A549 (cell line): ENCODE data around the gene SCRT2. TPM values are rescaled to one million over a fixed set of nuclear protein-coding genes. Genes with fewer than 3 reads are reported as not detected.

Experiments
- ATAC-seq, 2 experiments: fragments of 200-7000 bp in 1 of 2; fragments of >200 bp in 1 of 2; cut with Nextera tagmentation in 1 of 2; cut with Tn5 transposase in 1 of 2; 3 replicates each; pipeline versions ENCODE4 v1.8.0 to v1.9.1; 2018 to 2020; ENCODE audit warnings: mild to moderate bottlenecking in 1 of 2, moderate library complexity in 1 of 2
- CTCF ChIA-PET: fragments of 300-600 bp; sonication (Branson Sonifier 250); formaldehyde crosslinking; extraction: SDS; loops from one replicate; lab custom pipeline; 2021; ENCODE audit warnings: antibody characterized with exemption, inconsistent platforms; lab: Yijun Ruan, JAX
- POLR2A ChIA-PET: fragments of 350-600 bp; formaldehyde crosslinking; extraction: SDS; loops from one replicate; lab custom pipeline; 2021; ENCODE audit warnings: antibody characterized with exemption, inconsistent platforms; lab: Yijun Ruan, JAX
- DNase-seq, 2 experiments: peaks; one replicate each; pipeline versions ENCODE4 v3.0.0 to v3.0.0-alpha.2; 2011 to 2016; ENCODE audit warnings: low read depth in 1 of 2, low spot score in 1 of 2
- FAIRE-seq: peaks from 2 replicates; lab custom pipeline; 2011; peaks lifted over from hg19 to GRCh38; lab: Jason Lieb, UNC
- H3K27ac ChIP-seq, 2 experiments: fragments of >200 bp; sonication (Bioruptor Twin); formaldehyde crosslinking; 3 replicates each; pipeline ENCODE4 v1.5.1; 2016 to 2017
- H3K4me1 ChIP-seq: fragments of >200 bp; sonication (Bioruptor Twin); formaldehyde crosslinking; 3 replicates; pipeline ENCODE4 v1.6.1; 2016
- H3K4me2 ChIP-seq: fragments of >200 bp; sonication (Bioruptor Twin); formaldehyde crosslinking; 3 replicates; pipeline ENCODE4 v1.6.1; 2016
- H3K4me3 ChIP-seq: fragments of >200 bp; sonication (Bioruptor Twin); formaldehyde crosslinking; 3 replicates; pipeline ENCODE4 v1.5.1; 2016
- H3K9me3 ChIP-seq: fragments of >200 bp; sonication (Bioruptor Twin); formaldehyde crosslinking; 3 replicates; pipeline ENCODE4 v1.6.1; 2016
- EHF ChIP-seq: fragments of 250-450 bp; sonication (Bioruptor Pico); IDR thresholded peaks from 2 replicates; pipeline ENCODE4 v1.5.0; 2020; ENCODE audit warnings: mild to moderate bottlenecking
- FOSL2 ChIP-seq, 2 experiments: fragments of 450-650 bp in 1 of 2; fragments of >200 bp in 1 of 2; sonication (Bioruptor Twin) in 1 of 2; formaldehyde crosslinking; IDR thresholded peaks; 2 replicates each; pipeline versions ENCODE4 v1.5.0 to v1.6.1; 2016 to 2020; ENCODE audit warnings: mild to moderate bottlenecking in 1 of 2, moderate library complexity in 1 of 2
- FOXS1 ChIP-seq: fragments of 250-450 bp; sonication (Bioruptor Pico); IDR thresholded peaks from 2 replicates; pipeline ENCODE4 v1.5.0; 2020; ENCODE audit warnings: mild to moderate bottlenecking, moderate library complexity
- HDAC2 ChIP-seq: fragments of 200-600 bp; sonication (generic); IDR thresholded peaks from 2 replicates; pipeline ENCODE4 v1.6.1; 2016
- HMGXB4 ChIP-seq: fragments of 250-450 bp; sonication (Bioruptor Pico); IDR thresholded peaks from 2 replicates; pipeline ENCODE4 v1.5.0; 2021; ENCODE audit warnings: mild to moderate bottlenecking, moderate library complexity, borderline replicate concordance
- MAFK ChIP-seq: fragments of 450-650 bp; IDR thresholded peaks from 2 replicates; pipeline ENCODE4 v1.6.1; 2014; ENCODE audit not compliant: partially characterized antibody
- MYC ChIP-seq: IDR thresholded peaks from 2 replicates; pipeline ENCODE4 v1.6.1; 2012; ENCODE audit warnings: mild to moderate bottlenecking, inconsistent platforms, low read length, improper control_type of control experiment, borderline replicate concordance
- NFE2L2 ChIP-seq: fragments of 150-350 bp; conservative IDR thresholded peaks from 2 replicates; pipeline ENCODE4 v1.6.1; 2014; ENCODE audit warnings: low read length
- NPAS2 ChIP-seq: fragments of 250-450 bp; sonication (Bioruptor Pico); IDR thresholded peaks from 2 replicates; pipeline ENCODE4 v1.8.0; 2022; ENCODE audit warnings: mild to moderate bottlenecking, moderate library complexity, borderline replicate concordance
- PBX3 ChIP-seq: IDR thresholded peaks from 2 replicates; pipeline ENCODE4 v1.6.1; 2012
- PHF8 ChIP-seq: fragments of 200-600 bp; sonication (generic); IDR thresholded peaks from 2 replicates; pipeline ENCODE4 v1.6.1; 2016; ENCODE audit warnings: low read depth, mild to moderate bottlenecking, antibody characterized with exemption, moderate library complexity, borderline replicate concordance
- POLR2A ChIP-seq: IDR thresholded peaks from 2 replicates; pipeline ENCODE4 v1.6.1; 2012; ENCODE audit warnings: mild to moderate bottlenecking, low read length
- RARB ChIP-seq: fragments of 250-450 bp; sonication (Bioruptor Pico); IDR thresholded peaks from 2 replicates; pipeline ENCODE4 v1.8.0; 2021; ENCODE audit warnings: mild to moderate bottlenecking, moderate library complexity
- REST ChIP-seq: fragments of 200-600 bp; sonication (generic); IDR thresholded peaks from 2 replicates; pipeline ENCODE4 v1.6.1; 2016; ENCODE audit warnings: antibody characterized with exemption, mild to moderate bottlenecking, moderate library complexity
- RFX5 ChIP-seq: fragments of 450-650 bp; IDR thresholded peaks from 2 replicates; pipeline ENCODE4 v1.7.1; 2014; ENCODE audit warnings: antibody characterized with exemption, mild to moderate bottlenecking, moderate library complexity
- ZNF302 ChIP-seq: fragments of 250-450 bp; sonication (Bioruptor Pico); IDR thresholded peaks from 2 replicates; pipeline ENCODE4 v1.9.0; 2021; ENCODE audit warnings: inconsistent platforms, mild to moderate bottlenecking, moderate library complexity
- ZSCAN20 ChIP-seq: fragments of 250-450 bp; sonication (Bioruptor Pico); IDR thresholded peaks from 2 replicates; pipeline ENCODE4 v1.8.0; 2022; ENCODE audit warnings: mild to moderate bottlenecking, moderate library complexity
- WGBS: methylation state at CpG from one replicate; pipeline ENCODE4 v1.1.6; 2017; ENCODE audit errors: missing lambda C conversion rate; 5-methylcytosine and 5-hydroxymethylcytosine counted together
- polyA plus RNA-seq, 4 experiments: library from polyadenylated mRNA; depleted of rRNA in 3 of 4; stranded (reverse); fragments of >200 nt; fragmentation: RNase III in 1 of 4; extraction: RNeasy Plus Mini Kit Qiagen cat#74134 plus additional on column Dnase treatment in 1 of 4; gene quantifications; 2 replicates in 3 of 4; 3 replicates in 1 of 4; pipeline ENCODE4 v1.2.3, GENCODE V29; 2011 to 2017

The SCRT2 gene
- polyA plus RNA-seq, 2 of the 4 experiments (the other 2 are of a cell fraction): not detected

- POLR2A ChIA-PET: no interaction called here
- ATAC-seq (no peak), FAIRE-seq (no peak), DNase-seq (no peak)
- Histone ChIP-seq H3K9me3 (peaks cover 24% of the 10 kb centered on the region), H3K4me1 (no peaks in the 10 kb centered on the region), H3K4me2 (no peak overlapping the region), H3K4me3 (no peak overlapping the region), H3K27ac (no peak overlapping the region)
- TF ChIP-seq RFX5: no peak
- no peak for TF ChIP-seq POLR2A
- TF ChIP-seq MYC: no peak
- no peak for TF ChIP-seq EHF (CRISPR knock-in tag)
- TF ChIP-seq HMGXB4 (CRISPR knock-in tag): no peak
- no peak for TF ChIP-seq NPAS2
- TF ChIP-seq FOXS1: no peak
- TF ChIP-seq ZSCAN20 (CRISPR knock-in tag): no peak
- no peak for TF ChIP-seq NFE2L2
- TF ChIP-seq PBX3: no peak
- TF ChIP-seq HDAC2: no peak
- TF ChIP-seq RARB (CRISPR knock-in tag): no peak
- no peak for TF ChIP-seq PHF8
- TF ChIP-seq REST: no peak
- CTCF ChIA-PET: interaction anchor here (0.7 to 2.0 kb wide), 6 partner anchors 10 to 156 kb away, joined by 3 to 9 read pairs (median 6); no protein-coding TSS in a partner anchor
- WGBS: 79% methylated on average over 7 of the region's 7 CpGs
These were observed 41.7 kb upstream of the SCRT2 start for GRCh38 chr20:717271-717670.

GRCh38 chr20:714453-714852, 38.9 kb upstream of the SCRT2 start:
- H3K27ac ChIP-seq: no peak overlapping the region
- ATAC-seq (no peak), FAIRE-seq (no peak), DNase-seq (no peak)
- ChIA-PET POLR2A (no interaction called here), CTCF (interaction anchor here (2.0 kb wide), 1 partner anchor 25 kb away, joined by 10 read pairs; no protein-coding TSS in a partner anchor)
- TF ChIP-seq MAFK (peak; percentile 89), EHF (CRISPR knock-in tag) (no peak)
- no peak overlapping the region for H3K4me3 ChIP-seq
- 31% methylated on average over 2 of the region's 2 CpGs for WGBS
- no peak overlapping the region for H3K4me2 ChIP-seq
- peaks cover 25% of the 10 kb centered on the region for H3K9me3 ChIP-seq
- H3K4me1 ChIP-seq: no peaks in the 10 kb centered on the region

GRCh38 chr20:711576-711975, 36.0 kb upstream of the SCRT2 start:
- ATAC-seq: peak in 1 of 2 experiments; percentile 48; a peak in 3 of 6 replicates
- ChIA-PET POLR2A (no interaction called here), CTCF (interaction anchor here (0.7 to 1.4 kb wide), 6 partner anchors 17 to 245 kb away, joined by 3 to 4 read pairs (median 3); no protein-coding TSS in a partner anchor)

More at GRCh38 chr20:711576-711975, 36.0 kb upstream of the SCRT2 start:
- peaks cover 34% of the 10 kb centered on the region for H3K9me3 ChIP-seq
- no peak overlapping the region for H3K27ac ChIP-seq
- 21% methylated on average over 2 of the region's 2 CpGs for WGBS
- no peak overlapping the region for H3K4me2 ChIP-seq
- no peaks in the 10 kb centered on the region for H3K4me1 ChIP-seq
- H3K4me3 ChIP-seq: no peak overlapping the region
- no peak for FAIRE-seq
- DNase-seq: no peak
- no peak for TF ChIP-seq POLR2A
- no peak for TF ChIP-seq ZNF302
- no peak for TF ChIP-seq FOXS1
- TF ChIP-seq FOSL2 (IDR thresholded peaks at IDR 0.05): no peak
- TF ChIP-seq FOSL2 (CRISPR knock-in tag; IDR thresholded peaks at IDR 0.05): no peak
